Caki2 (cell line): ENCODE measurements around the gene LENEP. TPM values are rescaled to one million over a fixed set of nuclear protein-coding genes. Genes with fewer than 3 reads are reported as not detected.
A peak's percentile ranks its signal among the peaks of the same experiment; 100 is the strongest.
"Not testable (repeated sequence)": the region's sequence is repeated elsewhere in the genome, so short reads cannot be mapped to it uniquely, and the experiment has no call there.

Source experiments
- DNase-seq: peaks from one replicate; pipeline ENCODE4 v3.0.0-alpha.2; 2015; ENCODE audit warnings: low read depth
- in situ Hi-C: cut with HindIII; loops from 2 replicates; pipeline ENCODE4 v1.10.0; 2016; ENCODE audit warnings: low sequenced_read_pairs, low pct_unique_long_range_greater_than_20kb, mixed read lengths
- total RNA-seq: library from RNA; depleted of rRNA; stranded (reverse); fragments of >200 nt; shearing (Covaris generic); gene quantifications from 2 replicates; pipeline ENCODE4 v1.2.3, GENCODE V29; 2014; ENCODE audit warnings: low replicate concordance

Gene LENEP
- total RNA-seq, 1 experiment from 2014 or later: not detected

GRCh38 chr1:154972517-154973343, 20.7 kb upstream of the LENEP start:
- in situ Hi-C loops: no loop called here

DNA sequence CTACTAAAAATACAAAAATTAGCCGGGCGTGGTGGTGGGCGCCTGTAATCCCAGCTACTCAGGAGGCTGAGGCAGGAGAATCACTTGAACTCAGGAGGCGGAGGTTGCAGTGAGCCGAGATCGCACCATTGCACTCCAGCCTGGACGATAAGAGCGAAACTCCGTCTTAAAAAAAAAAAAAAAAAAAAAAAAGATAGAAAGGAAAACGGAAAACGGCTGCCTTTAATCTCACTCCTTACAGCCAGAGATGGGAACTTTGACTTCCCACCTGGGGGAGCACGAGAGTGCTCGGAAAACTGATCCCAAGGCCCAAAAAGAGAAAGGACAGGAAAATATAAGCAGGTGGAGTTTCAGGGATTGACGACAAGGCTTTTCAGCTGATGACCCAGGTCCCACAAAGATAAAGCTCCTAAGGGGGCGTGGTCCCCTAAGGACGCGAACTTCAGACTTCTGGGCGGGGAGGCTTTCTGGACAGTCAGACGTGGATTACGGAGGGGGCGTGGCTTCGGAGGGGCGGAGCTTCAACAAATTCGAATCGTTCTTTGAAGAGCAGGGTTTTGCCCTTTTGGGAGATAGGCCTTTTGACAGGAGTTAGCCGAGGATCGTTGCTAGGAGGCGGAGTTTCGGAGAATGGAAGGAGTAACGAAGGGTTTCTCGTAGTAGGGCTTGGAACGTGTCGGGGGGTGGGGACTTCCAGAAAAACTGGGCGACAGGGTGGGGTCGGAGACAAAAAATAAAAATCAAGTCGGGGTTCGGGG, 19.9 kb upstream of the LENEP start:
- in situ Hi-C loops: no loop called here
- peak; percentile 98 for DNase-seq

More at GRCh38 chr1:154972517-154973343, 20.7 kb upstream of the LENEP start:
- peak; percentile 97 for DNase-seq

GRCh38 chr1:154974102-154974807, 19.1 kb upstream of the LENEP start, which contains the start of gene CKS1B:
Gene CKS1B, plus strand, starts transcription at chr1:154974681. Its CDS starts 65 bp downstream, at chr1:154974746.
- DNase-seq: peak; percentile 100

DNA sequence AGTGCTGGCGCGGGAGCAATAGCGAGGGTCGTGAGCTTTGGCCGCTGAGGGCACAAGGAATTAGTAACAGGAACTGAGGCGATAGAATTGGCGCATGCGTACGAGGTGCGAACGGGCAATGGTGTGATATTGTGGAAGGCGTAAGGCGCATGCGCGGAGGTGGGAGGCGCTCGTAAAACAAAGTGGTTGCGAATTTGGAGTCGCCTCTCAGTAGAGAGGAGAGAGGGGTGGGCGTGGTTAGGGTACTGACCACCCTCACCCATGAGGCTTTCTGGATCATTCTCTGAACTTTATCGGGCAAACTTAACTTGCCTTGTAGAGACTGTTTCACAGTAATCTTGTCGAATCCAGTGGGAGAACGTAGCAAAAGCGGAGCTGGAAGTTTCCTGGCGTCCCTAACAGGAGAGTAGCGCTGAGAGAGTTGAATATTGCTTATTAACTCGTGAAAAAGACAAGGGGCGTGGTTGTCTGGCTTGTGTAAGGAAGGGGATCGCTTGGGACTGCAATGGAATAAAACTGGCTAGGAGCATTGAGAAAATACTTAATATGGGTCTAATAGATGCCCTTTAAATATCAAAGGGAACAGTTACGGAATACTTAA, 18.5 kb upstream of the LENEP start:
- in situ Hi-C loops: no loop called here
- peak; percentile 96 for DNase-seq

More at GRCh38 chr1:154974102-154974807, 19.1 kb upstream of the LENEP start, which contains the start of gene CKS1B:
- in situ Hi-C loops: no loop called here

DNA sequence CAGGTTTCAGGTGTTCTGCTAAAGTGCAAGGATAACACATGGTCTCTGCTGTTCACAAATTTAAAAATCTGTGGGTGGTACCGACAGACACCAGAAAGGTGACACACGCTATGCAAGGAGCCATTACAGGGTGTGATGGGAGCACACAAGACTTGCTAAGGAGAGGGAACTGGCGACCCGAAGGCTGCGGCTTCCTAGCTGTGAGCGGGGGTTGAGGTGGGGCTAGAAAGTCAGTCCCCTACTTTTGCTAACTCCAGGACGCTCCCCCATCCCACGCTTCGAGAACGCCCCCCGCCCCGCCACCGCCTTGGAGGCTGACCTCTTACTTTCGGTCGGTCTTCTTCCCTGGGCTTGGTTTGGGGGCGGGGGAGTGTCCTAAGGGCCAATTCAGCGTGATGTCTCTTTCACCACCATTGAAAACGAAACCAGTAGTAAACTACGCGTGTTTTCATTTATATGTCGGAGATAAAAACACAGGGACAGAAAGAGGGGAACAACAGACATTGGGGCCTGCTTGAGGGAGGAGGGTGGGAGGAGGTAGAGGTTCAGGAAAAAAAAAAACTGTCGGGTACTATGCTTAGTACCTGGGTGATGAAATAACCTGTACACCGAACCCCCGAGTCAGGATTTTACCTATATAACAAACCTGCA, 17.9 kb upstream of the LENEP start:
- in situ Hi-C loops: no loop called here
- DNase-seq: peak; percentile 63

DNA sequence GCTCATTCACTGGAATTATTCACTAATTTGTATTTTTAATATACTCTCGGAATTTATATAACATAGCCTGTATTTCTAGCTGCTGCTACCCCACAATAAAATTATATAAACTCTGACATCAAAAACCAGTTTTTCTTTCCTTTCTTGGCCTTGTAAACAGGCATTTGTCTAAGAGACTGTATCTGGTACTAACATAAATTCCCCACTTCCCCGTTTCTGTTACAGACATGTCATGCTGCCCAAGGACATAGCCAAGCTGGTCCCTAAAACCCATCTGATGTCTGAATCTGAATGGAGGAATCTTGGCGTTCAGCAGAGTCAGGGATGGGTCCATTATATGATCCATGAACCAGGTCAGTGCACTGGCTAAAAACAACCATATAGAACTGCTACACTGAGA, 15.6 kb upstream of the LENEP start:
- DNase-seq, in situ Hi-C loops: not testable (repeated sequence)

GRCh38 chr1:154978360-154978759, 15.0 kb upstream of the LENEP start:
- in situ Hi-C loops: no loop called here
- DNase-seq: no peak

DNA sequence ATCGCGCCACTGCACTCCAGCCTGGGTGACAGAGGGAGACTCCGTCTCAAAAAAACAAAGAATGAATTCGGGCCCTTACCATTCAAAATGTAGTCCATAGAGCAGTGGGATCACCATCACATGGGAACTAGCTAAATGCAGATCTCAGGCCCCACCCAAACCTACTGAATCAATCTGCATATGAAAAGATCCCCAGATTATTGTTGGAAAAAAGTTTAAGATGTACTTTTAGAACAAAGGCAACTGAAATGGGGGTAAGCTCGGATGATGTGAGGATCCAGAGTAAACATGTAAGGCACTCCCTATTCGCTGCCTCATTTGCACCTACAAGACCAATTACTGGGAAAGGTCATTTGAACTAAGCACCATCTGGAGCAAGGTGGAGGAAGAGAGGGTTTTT, 11.0 kb upstream of the LENEP start:
- DNase-seq: peak; percentile 25
- in situ Hi-C loops: no loop called here

DNA sequence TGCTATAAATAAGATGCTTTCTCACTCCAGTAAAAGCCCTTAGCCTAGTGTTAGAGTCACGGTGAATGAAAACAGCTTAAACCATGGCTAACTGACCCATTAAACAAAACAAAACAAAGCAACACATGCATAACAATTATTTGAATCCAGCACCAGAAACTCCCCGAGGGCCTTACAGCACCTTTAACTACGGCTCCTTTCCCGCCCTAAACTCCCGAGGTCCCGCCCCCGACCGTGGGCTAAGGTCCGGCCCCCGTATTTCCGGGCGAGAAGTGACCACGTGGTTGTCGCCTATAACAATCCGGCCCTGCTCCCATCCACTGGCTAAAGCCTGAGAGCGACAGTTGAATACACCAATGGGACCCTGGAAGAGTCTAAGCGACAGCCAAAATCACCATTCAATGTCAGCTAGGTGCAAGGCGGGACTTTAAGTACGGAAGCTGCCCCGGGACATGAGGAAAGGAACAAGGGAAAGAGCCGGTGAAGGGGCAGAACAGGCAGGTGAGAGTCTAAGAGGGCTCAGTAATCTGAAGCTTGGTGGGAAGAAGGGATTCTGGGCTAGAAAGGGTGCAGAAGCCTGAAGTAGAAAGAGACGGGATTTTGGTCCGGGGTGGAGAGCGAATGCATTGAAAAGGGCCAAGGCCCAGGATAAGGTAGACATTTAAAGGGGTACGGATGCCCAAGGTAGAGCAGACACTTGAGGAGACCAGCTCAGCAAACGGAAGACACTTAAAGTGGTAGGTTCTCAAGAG, 10.3 kb upstream of the LENEP start, which contains the start of gene FLAD1:
Gene FLAD1 (plus strand): TSS at position 448 of the 752 bp plus-strand sequence. CDS start 351 bp downstream, outside the sequence.
- in situ Hi-C loops: no loop called here
- DNase-seq: peak; percentile 99

- in situ Hi-C loops: no loop called here
Observed at GRCh38 chr1:154983776-154984466, 9.5 kb upstream of the LENEP start.

GRCh38 chr1:154986736-154987135, 6.7 kb upstream of the LENEP start:
- in situ Hi-C loops, DNase-seq: not testable (repeated sequence)

More at GRCh38 chr1:154983776-154984466, 9.5 kb upstream of the LENEP start:
- DNase-seq: no peak

DNA sequence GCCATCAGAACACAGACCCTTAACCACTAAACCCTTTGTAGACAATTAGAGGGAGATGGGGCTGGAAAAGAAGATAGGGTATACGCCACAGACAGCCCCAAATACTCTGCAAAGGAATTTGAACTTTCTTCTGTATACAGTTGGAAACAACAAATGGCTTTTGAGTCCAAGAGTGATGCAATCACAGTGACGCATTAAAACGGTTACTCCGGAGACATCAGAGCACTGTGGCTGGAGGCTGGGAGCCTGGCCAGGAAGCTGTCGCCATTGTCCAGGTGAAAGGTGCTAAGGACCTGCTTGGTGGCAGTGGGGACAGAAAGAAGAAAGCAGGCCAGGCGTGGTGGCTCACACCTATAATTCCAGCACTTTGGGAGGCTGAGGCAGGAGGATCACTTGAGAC, 6.1 kb upstream of the LENEP start:
- in situ Hi-C loops: no loop called here
- no peak for DNase-seq

- DNase-seq: no peak
- in situ Hi-C loops: no loop called here
Observed at GRCh38 chr1:154988058-154988954, 5.1 kb upstream of the LENEP start.

GRCh38 chr1:154989195-154989860, 4.1 kb upstream of the LENEP start:
- DNase-seq: no peak
- in situ Hi-C loops: no loop called here

DNA sequence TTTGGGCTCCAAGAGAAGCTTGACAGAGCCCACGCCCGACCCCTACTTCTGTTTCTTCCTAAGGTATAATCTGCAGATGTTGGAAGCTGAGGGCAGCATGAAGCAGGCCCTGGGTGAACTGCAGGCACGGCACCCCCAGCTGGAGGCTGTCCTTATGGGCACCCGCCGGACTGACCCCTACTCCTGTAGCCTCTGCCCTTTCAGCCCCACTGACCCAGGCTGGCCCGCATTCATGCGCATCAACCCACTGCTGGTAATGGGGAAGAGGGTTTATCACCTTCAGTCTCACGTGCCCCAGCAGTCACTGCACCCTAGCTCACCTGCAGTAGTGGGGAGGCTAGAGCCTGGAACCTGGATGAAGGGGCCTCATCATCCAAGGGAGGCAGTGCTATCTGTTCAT, 3.1 kb upstream of the LENEP start:
- no peak for DNase-seq
- in situ Hi-C loops: no loop called here
